NCI-H1694 (cell line): ENCODE results near the gene PIK3C3.
"Not testable (repeated sequence)": the region's sequence is repeated elsewhere in the genome, so short reads cannot be mapped to it uniquely, and the experiment has no call there.

Experiments
- DNase-seq: peaks from one replicate; lab custom pipeline; 2025; lab: John Stamatoyannopoulos, UW

The PIK3C3 gene

DNA sequence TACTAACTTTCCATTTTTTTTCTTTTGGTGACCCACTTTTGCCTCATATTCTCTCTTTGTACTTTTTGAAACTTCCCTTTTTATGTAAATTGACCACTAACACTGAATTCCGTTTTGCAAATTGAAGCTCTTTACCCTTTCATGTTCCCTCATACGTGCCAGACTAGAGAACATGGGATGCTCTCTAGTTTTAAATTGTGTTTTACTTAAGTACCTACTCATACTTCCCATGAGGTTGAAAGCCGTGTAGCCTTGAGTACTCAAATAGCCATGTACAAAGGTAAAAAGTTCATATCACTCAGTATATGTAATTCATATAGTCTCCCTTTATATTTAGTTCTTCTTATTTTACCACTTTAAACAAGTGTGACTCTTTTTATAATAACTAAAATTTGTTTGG lies 119.7 kb downstream of the PIK3C3 start:
- DNase-seq = no peak

DNA sequence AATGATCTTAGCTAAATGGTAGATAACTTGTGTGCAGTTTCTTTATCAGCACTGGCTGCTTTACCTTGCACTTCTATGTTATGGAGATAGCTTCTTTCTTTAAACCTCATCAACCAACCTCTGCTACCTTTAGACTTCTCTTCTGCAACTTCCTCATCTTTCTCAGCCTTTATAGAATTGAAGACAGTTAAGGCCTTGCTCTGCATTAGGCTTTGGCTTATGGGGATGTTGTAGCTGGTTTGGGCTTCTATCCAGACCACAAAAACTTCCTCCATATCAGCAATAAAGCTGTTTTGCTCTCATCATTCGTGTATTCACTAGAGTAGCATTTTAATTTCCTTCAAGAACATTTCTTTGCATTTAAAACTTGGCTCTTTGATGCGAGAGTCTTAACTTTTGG lies 123.7 kb downstream of the PIK3C3 start:
- no peak for DNase-seq

DNA sequence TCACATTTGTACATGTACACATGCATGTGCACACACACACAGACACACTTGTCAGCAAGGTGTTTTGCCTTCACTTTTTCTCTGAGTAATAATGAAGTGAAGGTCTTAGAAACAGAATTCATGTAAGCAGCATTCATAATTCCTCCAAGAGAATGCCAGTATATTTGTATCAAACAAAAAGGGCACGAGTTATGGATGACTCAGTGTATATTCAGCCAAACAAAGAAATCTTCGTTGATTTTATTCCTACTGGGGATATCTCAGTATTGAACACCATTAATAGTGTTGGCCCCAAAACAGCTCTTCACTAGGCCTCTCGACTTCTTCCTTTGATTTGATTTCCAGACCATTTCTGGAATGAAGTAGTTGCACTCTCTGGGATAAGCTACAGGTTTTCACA lies 125.3 kb downstream of the PIK3C3 start:
- no peak for DNase-seq

DNA sequence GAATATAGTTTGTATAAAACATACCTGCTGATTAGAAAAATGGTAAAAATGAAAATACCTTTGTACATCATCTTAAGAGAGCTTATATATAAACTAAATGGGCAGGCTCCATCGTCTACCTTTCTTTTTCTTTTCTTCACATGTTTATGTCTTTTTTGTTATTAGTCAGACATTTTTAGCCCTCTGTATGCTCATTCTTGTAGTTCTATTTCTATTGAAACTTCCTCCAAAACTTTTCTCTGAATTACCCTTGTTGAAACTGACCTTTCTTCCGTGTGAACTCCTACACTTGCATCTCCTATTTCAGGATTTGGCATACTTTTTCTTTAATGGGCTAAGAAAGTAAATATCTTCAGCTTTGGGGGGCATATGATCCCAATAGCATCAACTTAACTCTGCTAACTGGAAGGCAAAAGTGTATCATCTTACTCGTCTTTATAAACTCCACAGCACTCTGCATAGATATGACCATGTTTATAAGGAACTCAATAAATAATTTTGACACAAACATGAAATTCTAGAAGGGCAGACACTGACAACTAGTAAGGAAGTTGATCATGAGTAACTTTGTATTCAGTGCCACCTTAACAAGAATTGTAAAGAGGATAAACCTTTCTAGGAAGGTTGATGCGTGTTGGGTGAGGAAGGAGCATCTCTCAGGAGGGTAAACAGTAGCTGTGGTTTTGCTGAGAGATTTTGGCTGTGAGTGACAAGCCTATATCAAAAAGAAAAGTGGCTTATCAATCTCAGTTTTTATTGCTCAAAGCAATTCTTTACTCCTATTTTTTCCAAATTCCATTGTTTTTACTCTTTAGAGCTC lies 127.6 kb downstream of the PIK3C3 start:
- DNase-seq = no peak

DNA sequence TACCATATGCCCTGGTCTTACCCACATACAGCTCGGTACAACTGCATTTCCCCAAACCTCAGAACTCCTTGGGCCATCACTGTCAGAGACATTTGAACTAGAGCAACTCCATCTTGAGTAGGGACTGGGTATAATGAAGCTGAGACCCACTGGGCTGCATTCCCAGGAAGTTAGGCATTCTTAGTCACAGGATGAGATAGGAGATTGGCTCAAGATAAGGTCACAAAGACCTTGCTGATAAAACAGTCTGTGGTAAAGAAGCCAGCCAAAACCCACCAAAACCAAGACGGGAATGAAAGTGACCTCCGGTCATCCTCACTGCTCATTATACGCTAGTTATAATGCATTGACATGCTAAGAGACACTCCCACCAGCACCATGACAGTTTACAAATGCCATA lies 131.3 kb downstream of the PIK3C3 start:
- no peak for DNase-seq

DNA sequence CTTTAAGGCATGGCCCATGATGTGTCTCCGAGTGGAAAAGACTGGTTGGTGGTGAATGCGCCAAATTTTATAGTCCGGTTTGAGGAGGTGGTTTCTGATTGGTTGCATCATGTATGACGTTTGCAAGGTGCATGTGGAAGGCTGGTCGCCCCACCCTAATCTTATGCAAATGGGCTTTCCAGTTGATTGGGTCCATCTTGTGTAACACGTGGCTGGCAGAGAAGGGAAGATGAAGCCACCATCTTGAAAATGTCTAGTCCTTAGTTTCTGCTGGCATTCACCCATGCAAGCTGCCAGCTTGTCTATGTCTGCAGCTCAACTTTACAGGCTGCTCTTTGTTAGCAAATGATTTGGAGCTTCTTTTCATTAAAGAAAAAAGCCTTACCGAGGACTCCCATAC lies 132.2 kb downstream of the PIK3C3 start:
- no peak for DNase-seq

- DNase-seq = no peak
Measured at GRCh38 chr18:42087876-42088275, 132.8 kb downstream of the PIK3C3 start.

- DNase-seq = no peak
Measured at GRCh38 chr18:42092848-42093247, 137.8 kb downstream of the PIK3C3 start.

DNA sequence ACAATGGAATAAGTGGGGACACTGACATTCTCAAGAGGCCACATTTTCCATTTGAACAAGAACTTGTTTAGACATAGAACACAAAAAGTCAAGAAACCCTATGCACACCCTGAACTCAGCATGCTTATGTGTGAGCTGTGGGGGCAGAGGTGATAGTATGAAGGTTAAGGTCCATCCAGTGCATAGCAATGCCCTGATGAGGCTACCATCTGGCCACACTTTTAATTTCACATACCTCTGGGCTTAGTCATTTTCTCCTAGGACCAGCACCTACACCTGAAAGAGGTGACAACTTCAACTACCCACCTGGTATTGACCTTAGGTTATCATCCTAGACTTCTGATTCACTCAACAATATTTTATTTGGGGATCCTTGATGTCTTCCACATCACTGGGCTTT lies 139.8 kb downstream of the PIK3C3 start:
- DNase-seq = no peak

GRCh38 chr18:42095732-42096377 lies 140.8 kb downstream of the PIK3C3 start:
- no peak for DNase-seq

DNA sequence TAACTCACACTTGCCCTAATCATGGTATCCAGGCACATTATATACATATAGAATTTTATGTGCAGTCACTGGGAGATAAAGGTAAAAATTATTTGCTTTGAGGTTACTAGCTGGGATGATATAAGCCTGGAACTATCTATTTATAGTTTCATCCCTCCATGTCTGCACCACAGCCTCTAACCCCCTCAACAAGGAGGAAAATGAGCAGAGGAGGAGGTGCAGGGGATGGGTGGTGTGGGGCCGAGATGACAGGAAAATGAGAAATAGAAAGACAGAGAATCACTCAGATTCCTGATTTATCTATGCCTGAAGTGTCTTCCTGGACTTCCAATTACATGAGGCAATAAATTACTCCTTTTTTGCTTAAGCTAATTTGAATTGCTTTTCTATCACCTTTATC lies 145.2 kb downstream of the PIK3C3 start:
- DNase-seq = no peak

DNA sequence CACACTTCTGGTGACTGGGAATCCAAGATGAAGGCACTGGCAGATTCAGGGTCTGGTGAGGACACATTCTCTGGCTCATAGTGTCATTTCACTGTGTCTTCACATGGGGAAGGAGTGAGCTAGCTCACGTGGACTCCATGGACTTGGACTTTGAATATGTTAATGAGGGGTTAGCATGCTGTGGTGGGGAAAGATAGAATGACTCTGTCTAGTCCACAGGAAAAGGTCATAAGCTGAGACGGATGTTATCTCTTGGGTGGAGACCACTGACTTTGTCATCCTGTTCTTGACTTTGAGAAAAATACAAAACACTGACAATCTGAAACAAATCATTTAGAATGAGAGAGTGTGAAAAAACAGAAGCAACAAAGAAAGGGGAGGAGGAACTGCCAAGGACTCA lies 145.9 kb downstream of the PIK3C3 start:
- DNase-seq = no peak

GRCh38 chr18:42105394-42105793 lies 150.4 kb downstream of the PIK3C3 start:
- no peak for DNase-seq

DNA sequence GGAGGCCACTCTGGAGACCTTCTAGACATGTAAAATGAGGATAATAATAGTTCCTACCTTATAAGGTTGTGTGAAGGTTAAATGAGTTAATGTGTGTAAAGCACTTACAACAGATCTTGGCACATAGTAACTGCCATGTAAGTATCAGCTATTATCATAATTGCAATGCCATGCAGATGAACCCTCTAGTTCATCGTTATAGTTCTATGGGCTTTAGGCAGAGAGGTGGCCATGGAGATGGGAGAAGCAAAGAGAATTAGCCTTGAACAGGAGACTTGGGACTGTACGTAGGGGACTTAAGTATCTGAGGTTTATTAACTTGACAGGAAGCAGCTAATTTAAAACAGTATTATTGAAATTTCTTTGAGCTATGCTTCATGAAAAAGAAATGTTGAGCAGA lies 151.8 kb downstream of the PIK3C3 start:
- no peak for DNase-seq

GRCh38 chr18:42107287-42107686 lies 152.3 kb downstream of the PIK3C3 start:
- no peak for DNase-seq

DNA sequence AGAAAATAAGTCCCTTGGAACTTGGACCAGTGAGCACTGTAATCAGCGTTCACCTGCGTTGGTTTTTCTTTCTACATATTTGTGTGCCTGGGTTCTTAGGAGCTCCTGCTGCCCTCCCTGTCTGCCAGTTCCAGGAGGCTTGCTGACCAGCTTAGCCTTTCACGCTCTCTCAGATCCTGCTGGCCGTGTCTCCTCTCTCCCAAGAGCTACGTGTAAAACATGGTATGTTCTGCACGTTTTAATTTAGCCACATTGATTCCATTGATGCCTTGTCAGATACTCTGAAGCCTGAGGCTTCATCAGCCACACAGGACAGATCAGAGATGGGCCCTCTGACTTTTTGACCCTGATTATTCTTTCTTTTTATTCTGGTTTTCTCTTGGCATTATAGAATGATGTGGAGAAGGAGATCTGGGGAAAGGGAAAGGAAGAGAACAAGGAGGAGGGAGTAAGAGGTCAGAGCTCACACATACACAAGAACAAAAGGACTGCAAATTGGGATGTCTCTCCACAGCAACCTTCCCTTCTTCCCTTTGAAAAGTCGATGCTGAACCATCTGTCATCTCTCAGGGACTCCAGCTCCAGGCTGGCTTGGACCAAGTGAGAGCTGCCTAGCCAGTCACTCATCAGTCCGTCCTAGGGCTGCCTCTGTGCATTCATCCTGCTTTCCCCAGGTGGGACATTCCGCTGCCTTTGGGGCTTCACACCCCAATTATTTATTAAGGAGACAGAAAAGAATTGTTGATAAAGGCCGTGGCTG lies 152.8 kb downstream of the PIK3C3 start:
- DNase-seq = no peak

- not testable (repeated sequence) for DNase-seq
Measured at GRCh38 chr18:42112147-42112546, 157.1 kb downstream of the PIK3C3 start.

DNA sequence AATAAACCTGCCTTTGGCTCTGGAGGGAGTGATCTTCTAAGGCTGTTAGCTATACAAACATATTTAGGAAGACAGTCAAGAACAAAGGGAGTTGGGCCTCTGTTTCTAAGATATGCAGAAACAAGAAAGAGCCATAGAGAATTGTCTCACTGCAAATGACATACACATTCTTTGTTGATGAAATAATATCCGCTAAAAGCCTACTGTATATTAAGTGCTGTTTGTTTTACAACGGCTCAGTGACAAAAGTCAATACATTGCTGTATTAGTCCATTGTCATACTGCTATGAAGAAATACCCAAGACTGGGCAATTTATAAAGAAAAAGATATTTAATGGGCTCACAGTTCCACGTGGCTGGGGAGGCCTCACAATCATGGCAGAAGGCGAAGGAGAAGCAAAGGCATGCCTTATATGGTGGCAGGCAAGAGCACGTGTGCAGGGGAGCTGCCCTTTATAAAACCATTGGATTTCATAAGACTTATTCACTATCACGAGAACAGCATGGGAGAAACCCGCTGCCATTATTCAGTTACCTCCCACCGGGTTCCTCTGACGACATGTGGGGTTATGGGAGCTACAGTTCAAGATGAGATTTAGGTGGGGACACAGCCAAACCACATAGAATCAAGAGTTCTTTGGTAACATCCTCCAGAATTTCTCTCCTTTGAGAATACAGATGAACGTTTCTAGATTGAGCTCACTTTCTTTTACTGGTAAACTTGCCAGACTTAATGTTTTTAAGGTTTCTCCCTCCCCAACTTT lies 157.8 kb downstream of the PIK3C3 start:
- DNase-seq = no peak

GRCh38 chr18:42113529-42114191 lies 158.6 kb downstream of the PIK3C3 start:
- DNase-seq = no peak

GRCh38 chr18:42114310-42114943 lies 159.4 kb downstream of the PIK3C3 start:
- DNase-seq = peak; percentile 89

DNA sequence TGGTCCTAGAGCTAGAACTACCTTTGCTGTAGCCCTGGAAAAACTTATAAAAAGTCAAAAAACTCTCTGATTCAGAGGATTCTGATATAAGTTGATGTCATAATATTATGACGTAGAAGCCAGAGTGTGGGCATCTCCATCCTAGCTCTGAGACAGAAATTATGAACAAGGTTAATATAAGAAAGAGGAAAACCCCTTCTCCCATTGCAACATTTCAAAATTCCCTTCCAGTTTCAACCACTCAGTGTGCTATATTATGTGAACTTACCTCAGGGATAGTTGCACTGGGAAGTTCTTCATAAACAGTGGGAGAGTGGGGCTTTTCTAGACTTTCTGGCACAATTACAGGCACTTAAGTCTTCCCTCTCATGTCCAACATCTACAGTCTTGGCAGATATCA lies 171.6 kb downstream of the PIK3C3 start:
- no peak for DNase-seq
